SIG-M5 treated with dmso at 0.1 percent for 504 hours (cell line): Measurements from ENCODE around the gene NR0B1.

Source experiments
- DNase-seq: peaks from one replicate; lab custom pipeline; 2025; ENCODE audit not compliant: unreplicated experiment; lab: John Stamatoyannopoulos, UW

The NR0B1 gene

DNA sequence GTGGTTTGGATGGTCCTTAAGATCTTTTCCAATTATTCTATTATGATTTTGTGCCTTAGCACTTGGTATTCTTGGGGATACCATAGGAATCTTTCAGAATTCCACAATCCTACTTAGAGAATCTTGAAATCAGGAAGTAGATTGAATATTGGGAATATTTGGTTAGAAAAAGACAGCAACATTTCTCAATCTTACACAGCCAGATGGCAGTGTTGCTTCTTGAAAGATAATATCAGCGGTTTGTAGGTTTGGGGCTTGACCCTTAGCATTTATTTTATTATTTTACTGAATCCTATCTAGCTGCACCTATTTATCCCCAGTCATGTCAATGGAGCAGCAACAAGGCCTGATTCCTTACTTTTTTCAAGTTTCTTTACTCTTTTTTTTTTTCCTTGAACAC, 33.7 kb downstream of the NR0B1 start:
- DNase-seq, result no peak

DNA sequence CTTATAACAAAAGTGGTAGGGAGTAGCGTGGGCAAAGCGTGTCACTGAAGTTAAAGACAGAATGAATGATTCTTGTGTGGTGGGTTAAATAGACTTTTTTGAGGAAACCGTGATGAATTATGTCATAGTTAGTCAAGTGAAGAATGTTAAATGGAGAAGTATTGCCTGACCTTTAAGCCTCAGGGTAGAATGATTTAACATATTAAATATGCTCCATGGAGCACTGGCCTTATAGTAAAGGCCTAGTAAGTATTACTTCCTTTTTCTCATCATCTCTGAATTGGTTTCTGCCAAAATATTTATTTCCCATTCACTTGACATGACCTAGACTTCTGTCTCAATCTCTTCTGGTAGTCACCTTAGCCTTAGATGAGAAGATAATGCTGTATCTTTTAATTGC, 38.6 kb downstream of the NR0B1 start:
- DNase-seq, result no peak

DNA sequence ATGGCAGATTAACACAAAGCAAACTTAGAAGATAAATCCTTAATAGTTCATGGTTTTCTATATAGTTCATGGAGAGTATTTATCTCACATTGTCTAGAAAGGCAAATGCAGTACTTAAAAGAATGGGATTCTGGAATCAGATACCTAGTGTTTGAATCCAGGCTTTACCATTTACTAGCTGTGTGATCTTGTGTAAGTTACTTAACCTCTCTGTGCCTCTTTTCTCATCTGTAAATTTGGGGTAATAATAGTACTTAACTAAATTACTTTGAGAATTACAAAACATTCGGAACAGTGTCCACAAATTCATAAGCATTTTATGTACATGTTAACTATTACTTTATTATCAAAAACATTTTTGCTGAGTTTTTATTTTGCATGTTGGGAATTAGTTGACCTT, 46.4 kb downstream of the NR0B1 start:
- DNase-seq, result no peak

DNA sequence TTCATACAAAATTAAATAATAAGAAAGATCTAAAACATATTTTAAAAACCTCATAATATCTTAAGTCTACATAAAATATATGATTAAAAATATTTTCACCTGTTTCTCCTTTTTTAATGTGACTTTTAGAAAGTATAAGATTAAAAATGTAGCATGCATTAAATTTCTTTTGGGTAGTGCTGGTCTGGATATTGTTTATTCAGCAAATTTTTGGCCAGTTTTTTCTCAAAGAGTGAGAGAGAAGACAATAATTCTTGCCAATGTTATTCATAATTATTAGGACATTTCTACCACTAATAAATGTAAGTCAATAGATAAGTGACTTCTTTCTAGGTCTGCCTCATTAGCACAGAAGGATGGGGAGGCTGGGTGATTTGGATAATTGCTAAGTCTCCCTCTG, 48.2 kb downstream of the NR0B1 start:
- DNase-seq, result no peak

DNA sequence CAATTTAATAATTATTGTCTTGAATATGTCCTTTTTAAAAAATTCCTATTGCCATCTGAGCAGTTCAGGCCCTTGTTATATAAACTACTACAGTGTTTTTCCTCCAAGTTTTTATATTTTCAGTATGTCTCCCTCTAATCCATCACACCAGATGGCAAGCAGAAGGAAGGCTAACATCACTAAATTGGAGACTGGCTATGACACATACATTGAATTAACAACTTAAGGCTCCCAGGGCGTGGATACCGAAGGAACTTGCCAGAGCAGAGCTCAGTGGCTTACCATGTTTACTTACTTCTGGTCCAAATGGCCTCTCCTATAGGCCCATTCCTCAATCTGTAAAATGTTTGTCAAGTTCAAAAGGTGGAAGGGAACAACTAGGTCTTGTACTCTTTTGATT, 49.3 kb downstream of the NR0B1 start:
- no peak for DNase-seq
